Epithelial cell of proximal tubule (primary cell): Measurements from ENCODE around the gene MOB3A. TPM values are rescaled to one million over a fixed set of nuclear protein-coding genes. Genes with fewer than 3 reads are reported as not detected.

Experiments
- DNase-seq: peaks from one replicate; pipeline ENCODE4 v3.0.0-alpha.2; 2011; ENCODE audit warnings: low read depth
- H3K4me3 ChIP-seq: 2 replicates; pipeline ENCODE4 v1.5.1; 2011; ENCODE audit warnings: low read depth, mild to moderate bottlenecking, low read length
- total RNA-seq: library from RNA; depleted of rRNA; stranded (reverse); fragments of >200 nt; gene quantifications from 2 replicates; pipeline ENCODE4 v1.2.3, GENCODE V29; 2015
- TF ChIP-seq, protein P1 (sequence below): conservative IDR thresholded peaks from 2 replicates; pipeline ENCODE4 v1.5.1; 2012; ENCODE audit warnings: low read depth, mild to moderate bottlenecking, low read length

Gene MOB3A
- total RNA-seq, 1 donor from 2014 or later, result 29.9 TPM

DNA sequence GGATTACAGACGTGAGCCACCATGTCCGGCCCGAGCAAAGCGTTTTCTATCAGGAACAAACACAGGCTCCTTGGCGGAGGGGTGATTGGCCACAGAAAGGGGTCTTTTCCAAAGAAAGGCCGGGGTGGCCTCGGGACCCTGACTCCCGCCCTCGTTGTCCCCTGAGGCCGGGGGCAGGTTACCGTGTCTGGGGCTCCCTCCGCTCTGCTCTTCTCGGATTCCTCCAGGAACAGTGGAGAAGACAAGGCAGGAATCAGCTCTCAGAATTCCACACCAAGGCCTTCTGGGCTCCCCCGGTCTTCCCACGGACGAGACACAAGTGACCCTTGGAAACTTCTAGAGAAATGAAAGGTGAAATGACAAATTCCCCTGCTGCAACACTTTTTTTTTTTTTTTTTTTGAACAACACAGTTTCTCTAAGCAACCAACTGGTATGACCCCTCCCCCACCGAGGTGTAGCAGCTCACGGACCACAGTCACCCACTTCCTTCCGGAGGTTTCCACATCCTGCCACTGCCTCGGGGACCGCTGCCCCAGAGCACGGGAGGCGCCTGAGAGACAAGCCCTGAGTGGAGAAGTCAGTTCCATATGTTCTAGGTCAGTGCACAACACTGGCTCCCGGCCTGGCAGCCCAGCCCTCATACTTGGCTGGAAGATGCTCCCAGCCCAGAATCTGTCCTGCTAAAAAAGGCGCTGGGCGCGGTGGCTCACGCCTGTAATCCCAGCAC, 11.0 kb downstream of the MOB3A start:
- H3K4me3 ChIP-seq, result no peak overlapping the region
- TF ChIP-seq, protein P1, sequence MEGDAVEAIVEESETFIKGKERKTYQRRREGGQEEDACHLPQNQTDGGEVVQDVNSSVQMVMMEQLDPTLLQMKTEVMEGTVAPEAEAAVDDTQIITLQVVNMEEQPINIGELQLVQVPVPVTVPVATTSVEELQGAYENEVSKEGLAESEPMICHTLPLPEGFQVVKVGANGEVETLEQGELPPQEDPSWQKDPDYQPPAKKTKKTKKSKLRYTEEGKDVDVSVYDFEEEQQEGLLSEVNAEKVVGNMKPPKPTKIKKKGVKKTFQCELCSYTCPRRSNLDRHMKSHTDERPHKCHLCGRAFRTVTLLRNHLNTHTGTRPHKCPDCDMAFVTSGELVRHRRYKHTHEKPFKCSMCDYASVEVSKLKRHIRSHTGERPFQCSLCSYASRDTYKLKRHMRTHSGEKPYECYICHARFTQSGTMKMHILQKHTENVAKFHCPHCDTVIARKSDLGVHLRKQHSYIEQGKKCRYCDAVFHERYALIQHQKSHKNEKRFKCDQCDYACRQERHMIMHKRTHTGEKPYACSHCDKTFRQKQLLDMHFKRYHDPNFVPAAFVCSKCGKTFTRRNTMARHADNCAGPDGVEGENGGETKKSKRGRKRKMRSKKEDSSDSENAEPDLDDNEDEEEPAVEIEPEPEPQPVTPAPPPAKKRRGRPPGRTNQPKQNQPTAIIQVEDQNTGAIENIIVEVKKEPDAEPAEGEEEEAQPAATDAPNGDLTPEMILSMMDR, result no peak
- DNase-seq, result no peak

DNA sequence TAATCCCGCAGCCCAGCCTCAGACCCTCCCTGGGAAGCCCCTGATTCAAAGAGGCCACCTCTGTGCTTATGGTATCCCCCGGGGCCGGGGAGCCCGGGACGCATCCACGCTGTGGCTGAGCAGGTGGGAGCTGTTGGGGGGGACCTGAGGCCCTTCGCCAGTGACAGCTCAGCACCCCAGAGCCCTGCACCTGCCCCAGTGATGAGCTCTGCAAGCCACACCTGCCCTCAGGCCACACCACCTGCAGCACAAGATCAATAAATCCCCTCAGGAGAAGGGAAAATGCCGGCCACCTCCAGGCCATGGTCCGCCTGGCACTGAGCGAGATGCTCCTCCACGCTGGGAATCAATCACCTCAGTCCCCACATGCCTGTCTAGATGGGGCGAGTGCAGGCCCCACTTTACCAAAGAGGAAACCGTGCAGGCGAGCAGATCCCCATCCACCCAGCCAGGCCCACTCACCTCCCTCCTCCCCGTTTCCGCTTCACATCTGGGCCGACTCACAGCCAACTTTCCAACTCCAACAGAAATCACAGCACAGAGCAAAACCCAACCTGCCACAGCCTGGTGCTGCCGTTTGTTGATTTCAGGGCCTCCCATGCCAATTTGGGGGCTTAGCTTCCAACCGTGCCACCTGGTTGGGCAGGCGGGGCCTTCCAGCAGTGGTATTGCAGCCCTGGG, 12.8 kb downstream of the MOB3A start:
- DNase-seq, result no peak
- TF ChIP-seq, protein P1, result no peak
- H3K4me3 ChIP-seq, result no peak overlapping the region

DNA sequence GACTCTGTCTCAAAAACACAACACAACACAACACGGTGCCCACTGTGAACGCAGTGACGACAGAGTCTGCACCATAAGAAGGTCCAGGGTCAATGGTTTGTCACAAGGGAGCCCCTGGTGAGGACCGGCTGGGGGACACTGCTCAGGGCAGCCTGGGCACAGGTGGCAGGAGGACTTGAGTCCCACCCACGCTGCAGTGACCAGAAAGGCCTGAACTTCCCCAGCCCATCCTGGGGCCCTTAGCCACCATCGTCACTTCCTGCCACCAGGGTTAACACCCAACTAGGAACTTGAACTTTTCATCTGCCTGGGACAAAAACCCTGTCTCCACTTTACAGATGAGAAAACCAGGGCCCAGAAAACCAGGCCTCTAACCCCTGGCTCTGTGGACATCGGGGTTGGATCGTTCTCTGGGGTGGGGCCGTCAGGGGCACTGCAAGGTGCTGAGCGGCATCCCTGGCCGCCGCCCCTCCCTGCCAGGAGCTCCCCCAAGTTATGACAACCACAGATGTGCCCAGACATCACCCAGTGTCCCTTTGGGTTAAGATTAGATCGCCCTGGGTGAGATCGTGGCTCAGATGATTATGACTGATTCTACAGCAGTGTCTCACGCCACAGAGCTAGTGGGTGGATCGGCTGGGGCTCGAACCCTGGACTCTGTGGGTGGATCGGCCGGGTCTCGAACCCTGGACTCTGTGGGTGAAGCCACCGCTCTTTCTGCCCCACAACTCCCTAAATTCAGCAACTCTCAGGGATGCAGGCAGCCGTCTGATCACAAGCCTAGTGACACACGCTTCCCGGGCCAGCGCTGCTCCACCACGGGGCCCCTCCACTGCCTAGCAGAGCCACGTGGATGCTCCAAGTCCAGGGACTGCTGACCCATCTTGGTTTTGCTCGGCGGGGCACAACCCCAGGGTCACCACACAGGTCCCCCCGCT, 14.0 kb downstream of the MOB3A start:
- TF ChIP-seq, protein P1, result no peak
- no peak overlapping the region for H3K4me3 ChIP-seq
- no peak for DNase-seq

DNA sequence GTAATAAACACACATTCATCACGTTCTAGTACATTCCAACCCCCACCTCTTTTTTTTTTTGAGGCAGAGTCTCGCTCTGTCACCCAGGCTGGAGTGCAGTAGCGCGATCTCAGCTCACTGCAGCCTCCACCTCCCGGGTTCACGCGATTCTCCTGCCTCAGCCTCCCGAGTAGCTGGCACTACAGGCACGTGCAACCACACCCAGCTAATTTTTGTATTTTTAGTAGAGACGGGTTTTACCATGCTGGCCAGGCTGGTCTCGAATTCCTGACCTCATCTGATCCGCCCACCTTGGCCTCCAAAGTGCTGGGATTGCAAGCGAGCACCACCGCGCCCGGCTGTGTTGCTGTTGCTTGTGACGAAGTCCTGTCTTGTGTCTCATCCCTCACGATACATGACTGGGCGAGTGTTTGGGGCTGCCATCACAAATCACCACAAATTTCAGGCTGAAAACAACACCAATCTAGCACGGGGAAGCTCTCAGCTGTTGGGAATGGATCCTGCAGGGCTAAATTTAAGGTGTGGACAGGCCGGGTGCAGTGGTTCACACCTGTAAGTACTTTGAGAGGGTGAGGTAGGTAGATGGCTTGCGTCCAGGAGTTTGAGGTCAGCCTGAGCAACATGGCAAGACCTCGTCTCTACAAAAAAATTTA, 15.7 kb downstream of the MOB3A start:
- DNase-seq, result no peak

DNA sequence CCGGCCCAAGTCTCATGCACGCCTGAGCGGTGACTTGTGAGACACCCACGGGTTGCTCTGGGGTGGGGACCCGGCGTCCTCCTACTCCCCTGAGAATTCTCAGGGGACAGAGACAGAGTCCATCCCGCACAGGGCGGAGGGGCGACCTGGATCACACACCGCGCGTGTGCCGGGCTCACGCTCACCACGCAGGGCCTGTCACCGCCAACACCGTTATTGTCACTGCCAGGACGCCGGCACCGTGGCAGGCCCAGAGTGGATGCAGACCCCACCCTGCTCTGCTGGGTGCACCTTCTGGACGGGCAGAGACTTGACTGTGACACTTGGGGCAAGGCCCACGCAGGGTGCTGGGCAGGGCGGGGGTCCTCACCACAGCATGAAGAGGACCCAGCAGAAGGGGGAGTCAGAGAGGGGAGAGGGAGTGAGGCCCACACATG, 16.2 kb downstream of the MOB3A start:
- no peak overlapping the region for H3K4me3 ChIP-seq
- no peak for DNase-seq
- TF ChIP-seq, protein P1, result no peak

More for the DNA sequence above, 15.7 kb downstream of the MOB3A start:
- TF ChIP-seq, protein P1, result no peak
- H3K4me3 ChIP-seq, result no peak overlapping the region

DNA sequence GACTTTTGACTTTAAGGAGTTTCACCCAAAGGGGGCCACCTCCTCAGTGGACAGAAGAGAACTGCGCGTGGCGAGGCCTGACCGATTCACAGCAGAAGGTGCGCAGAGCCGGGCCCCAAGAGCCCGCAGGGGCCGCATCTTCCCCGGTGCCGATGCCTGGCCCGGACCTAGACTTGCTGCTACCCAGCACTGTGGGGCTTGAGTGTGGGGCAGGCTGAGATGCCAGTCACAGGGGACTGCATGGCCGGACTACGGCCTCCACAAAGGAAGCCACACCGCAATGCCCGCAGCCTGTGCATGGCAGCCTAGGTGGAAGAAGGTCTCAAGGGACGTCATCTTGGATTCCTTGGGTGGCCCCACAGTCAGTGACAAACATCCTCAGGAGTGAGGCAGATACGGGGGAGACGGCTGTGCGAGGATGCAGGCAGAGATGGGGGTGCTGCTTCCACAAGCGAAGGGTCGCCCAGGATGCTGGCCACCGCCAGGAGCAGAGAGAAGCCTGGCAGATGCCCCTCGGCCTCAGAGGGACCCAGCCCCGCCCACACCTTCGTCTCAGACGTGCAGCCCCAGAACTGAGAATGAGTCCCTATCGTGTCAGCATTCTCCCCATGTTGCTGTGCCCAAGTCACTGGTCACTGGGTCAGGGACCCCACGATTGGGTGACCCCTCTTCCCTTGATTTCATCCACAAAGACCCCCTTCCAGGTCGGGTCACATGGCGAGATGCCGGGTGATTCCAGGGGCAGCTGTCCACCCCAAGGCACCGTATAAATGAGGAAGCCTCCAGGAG, 16.9 kb downstream of the MOB3A start:
- H3K4me3 ChIP-seq, result no peak overlapping the region
- no peak for DNase-seq
- TF ChIP-seq, protein P1, result no peak
